ENCODE data around the gene SHROOM2. TPM values are rescaled to one million over a fixed set of nuclear protein-coding genes. Genes with fewer than 3 reads are reported as not detected.

SHROOM2 gene
- total and polyA plus RNA-seq, 9 of the 15 experiments (the other 6 are each of a cell fraction or from before 2014, with no cell fraction given): not detected

DNA sequence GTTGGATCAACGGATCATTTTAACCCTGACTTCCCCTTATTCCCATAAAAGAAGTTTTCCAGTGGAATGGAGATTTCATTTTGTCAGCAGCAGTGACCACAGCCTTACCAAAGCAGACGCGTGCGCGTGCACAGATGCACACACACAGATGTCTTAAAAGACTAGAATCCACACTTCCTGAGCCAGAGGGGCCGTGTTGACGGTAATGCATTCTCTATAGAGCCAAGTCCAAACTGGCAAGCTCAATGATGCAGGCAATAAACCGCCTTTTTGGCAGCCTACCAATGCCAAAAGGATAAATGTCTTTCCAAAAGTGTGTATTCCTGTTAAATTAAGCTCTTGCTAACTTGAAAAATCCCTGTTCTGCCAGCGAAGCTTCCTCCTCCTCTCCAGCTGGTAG lies 162.2 kb downstream of the SHROOM2 start (continued):
- TF ChIP-seq, protein P1, sequence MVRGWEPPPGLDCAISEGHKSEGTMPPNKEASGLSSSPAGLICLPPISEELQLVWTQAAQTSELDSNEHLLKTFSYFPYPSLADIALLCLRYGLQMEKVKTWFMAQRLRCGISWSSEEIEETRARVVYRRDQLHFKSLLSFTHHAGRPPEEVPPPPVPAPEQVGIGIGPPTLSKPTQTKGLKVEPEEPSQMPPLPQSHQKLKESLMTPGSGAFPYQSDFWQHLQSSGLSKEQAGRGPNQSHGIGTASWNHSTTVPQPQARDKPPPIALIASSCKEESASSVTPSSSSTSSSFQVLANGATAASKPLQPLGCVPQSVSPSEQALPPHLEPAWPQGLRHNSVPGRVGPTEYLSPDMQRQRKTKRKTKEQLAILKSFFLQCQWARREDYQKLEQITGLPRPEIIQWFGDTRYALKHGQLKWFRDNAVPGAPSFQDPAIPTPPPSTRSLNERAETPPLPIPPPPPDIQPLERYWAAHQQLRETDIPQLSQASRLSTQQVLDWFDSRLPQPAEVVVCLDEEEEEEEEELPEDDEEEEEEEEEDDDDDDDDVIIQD (CRISPR knock-in tag; IDR thresholded peaks at IDR 0.05): no peak
- no peak for TF ChIP-seq KLF13 (tag; IDR thresholded peaks at IDR 0.05; ENCODE audit: borderline replicate concordance, low read depth)
- no peak for TF ChIP-seq FOXP4 (CRISPR knock-in tag; IDR thresholded peaks at IDR 0.05; ENCODE audit: borderline replicate concordance)
- no peak for TF ChIP-seq ZBTB11 (CRISPR knock-in tag; IDR thresholded peaks at IDR 0.05)
- TF ChIP-seq HNRNPH1 (optimal IDR thresholded peaks at IDR 0.05; ENCODE audit: low read depth, low read length): no peak
- TF ChIP-seq ZNF77 (CRISPR knock-in tag; IDR thresholded peaks at IDR 0.05): no peak
- TF ChIP-seq CGGBP1 (CRISPR knock-in tag; IDR thresholded peaks at IDR 0.05): no peak
- no peak for TF ChIP-seq HDGF (IDR thresholded peaks at IDR 0.05)
- TF ChIP-seq, protein P2, sequence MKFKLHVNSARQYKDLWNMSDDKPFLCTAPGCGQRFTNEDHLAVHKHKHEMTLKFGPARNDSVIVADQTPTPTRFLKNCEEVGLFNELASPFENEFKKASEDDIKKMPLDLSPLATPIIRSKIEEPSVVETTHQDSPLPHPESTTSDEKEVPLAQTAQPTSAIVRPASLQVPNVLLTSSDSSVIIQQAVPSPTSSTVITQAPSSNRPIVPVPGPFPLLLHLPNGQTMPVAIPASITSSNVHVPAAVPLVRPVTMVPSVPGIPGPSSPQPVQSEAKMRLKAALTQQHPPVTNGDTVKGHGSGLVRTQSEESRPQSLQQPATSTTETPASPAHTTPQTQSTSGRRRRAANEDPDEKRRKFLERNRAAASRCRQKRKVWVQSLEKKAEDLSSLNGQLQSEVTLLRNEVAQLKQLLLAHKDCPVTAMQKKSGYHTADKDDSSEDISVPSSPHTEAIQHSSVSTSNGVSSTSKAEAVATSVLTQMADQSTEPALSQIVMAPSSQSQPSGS (CRISPR knock-in tag; IDR thresholded peaks at IDR 0.05): no peak
- no peak for TF ChIP-seq ZNF79 (CRISPR knock-in tag; IDR thresholded peaks at IDR 0.05; ENCODE audit: low read depth)
